Activated CD8-positive, alpha-beta memory T cell treated with anti-CD3 and anti-CD28 coated beads for 48 hours (primary cell): ENCODE results near the gene KIFC3.
"Not testable (repeated sequence)": the region's sequence is repeated elsewhere in the genome, so short reads cannot be mapped to it uniquely, and the experiment has no call there.

Experiments
- DNase-seq, 3 experiments: peaks; one replicate each; pipeline ENCODE4 v3.0.0-alpha.2; 2020; ENCODE audit warnings: low read depth in 2 of 3, low spot score in 2 of 3

Gene KIFC3

GRCh38 chr16:57804111-57804837, 2.0 kb upstream of the KIFC3 start:
- no peak for DNase-seq

- DNase-seq, result no peak
Measured at GRCh38 chr16:57803134-57803990, 1.1 kb upstream of the KIFC3 start.

- no peak for DNase-seq
Measured at GRCh38 chr16:57801809-57802340, 416 bp downstream of the KIFC3 start.

- DNase-seq, result no peak
Measured at GRCh38 chr16:57801098-57801808, 1.0 kb downstream of the KIFC3 start.

GRCh38 chr16:57800200-57801097, 1.8 kb downstream of the KIFC3 start:
- DNase-seq, result no peak

- DNase-seq, result no peak
Measured at GRCh38 chr16:57799600-57800199, 2.6 kb downstream of the KIFC3 start.

GRCh38 chr16:57798953-57799599, 3.2 kb downstream of the KIFC3 start:
- no peak for DNase-seq

- DNase-seq, result no peak
Measured at GRCh38 chr16:57798267-57798810, 4.0 kb downstream of the KIFC3 start.

- DNase-seq, result no peak
Measured at GRCh38 chr16:57797526-57798266, 4.6 kb downstream of the KIFC3 start.

- DNase-seq, result no peak
Measured at GRCh38 chr16:57797216-57797525, 5.1 kb downstream of the KIFC3 start.

- DNase-seq, result not testable (repeated sequence)
Measured at GRCh38 chr16:57796014-57796413, 6.3 kb downstream of the KIFC3 start.

GRCh38 chr16:57795431-57795878, 6.8 kb downstream of the KIFC3 start:
- no peak for DNase-seq

GRCh38 chr16:57794849-57795430, 7.4 kb downstream of the KIFC3 start:
- DNase-seq, result no peak

GRCh38 chr16:57791893-57792461, 10.3 kb downstream of the KIFC3 start:
- no peak for DNase-seq

GRCh38 chr16:57791195-57791892, 10.9 kb downstream of the KIFC3 start:
- no peak for DNase-seq

- DNase-seq, result no peak
Measured at GRCh38 chr16:57788951-57789350, 13.3 kb downstream of the KIFC3 start.

- DNase-seq, result no peak
Measured at GRCh38 chr16:57788252-57788841, 13.9 kb downstream of the KIFC3 start.
